C4-2B (cell line): ENCODE measurements around the gene TFPI2.

ENCODE experiments used
- H3K27ac ChIP-seq: fragments of 450-650 bp; 2 replicates; pipeline ENCODE4 v1.5.1; 2017
- ZFX ChIP-seq: fragments of 450-650 bp; IDR thresholded peaks from 2 replicates; pipeline ENCODE4 v1.6.1; 2017
- TF ChIP-seq, protein P1 (sequence below): fragments of 450-650 bp; conservative IDR thresholded peaks from 2 replicates; pipeline ENCODE4 v1.5.1; 2017; ENCODE audit warnings: mild to moderate bottlenecking

The TFPI2 gene

GRCh38 chr7:93851536-93851935 lies 39.0 kb downstream of the TFPI2 start:
- H3K27ac ChIP-seq: no peak overlapping the region
- TF ChIP-seq, protein P1, sequence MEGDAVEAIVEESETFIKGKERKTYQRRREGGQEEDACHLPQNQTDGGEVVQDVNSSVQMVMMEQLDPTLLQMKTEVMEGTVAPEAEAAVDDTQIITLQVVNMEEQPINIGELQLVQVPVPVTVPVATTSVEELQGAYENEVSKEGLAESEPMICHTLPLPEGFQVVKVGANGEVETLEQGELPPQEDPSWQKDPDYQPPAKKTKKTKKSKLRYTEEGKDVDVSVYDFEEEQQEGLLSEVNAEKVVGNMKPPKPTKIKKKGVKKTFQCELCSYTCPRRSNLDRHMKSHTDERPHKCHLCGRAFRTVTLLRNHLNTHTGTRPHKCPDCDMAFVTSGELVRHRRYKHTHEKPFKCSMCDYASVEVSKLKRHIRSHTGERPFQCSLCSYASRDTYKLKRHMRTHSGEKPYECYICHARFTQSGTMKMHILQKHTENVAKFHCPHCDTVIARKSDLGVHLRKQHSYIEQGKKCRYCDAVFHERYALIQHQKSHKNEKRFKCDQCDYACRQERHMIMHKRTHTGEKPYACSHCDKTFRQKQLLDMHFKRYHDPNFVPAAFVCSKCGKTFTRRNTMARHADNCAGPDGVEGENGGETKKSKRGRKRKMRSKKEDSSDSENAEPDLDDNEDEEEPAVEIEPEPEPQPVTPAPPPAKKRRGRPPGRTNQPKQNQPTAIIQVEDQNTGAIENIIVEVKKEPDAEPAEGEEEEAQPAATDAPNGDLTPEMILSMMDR: no peak
- TF ChIP-seq ZFX: no peak

GRCh38 chr7:93843260-93843659 lies 47.3 kb downstream of the TFPI2 start:
- no peak for TF ChIP-seq ZFX
- TF ChIP-seq, protein P1: no peak
- no peak overlapping the region for H3K27ac ChIP-seq

GRCh38 chr7:93838966-93839365 lies 51.6 kb downstream of the TFPI2 start:
- TF ChIP-seq, protein P1: no peak
- no peak for TF ChIP-seq ZFX
- H3K27ac ChIP-seq: no peak overlapping the region

DNA sequence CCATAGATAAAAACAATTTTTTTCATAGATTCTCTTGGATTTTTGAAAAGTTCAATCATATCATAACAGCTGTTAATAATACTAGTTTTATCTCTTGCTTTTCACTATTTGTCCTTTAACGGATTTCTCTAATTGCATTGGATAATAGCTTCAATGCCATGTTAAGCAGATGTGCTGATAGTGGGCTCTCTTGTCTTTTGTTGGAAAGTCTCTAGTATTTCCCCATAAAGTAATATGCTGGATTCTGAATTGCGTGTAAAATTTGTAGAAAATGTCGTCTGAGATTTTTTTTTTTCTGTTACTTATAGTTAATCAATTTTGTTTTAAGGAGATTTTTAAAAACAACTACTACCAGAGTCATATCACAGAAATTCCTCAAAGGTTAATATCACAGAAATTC lies 53.3 kb downstream of the TFPI2 start:
- no peak overlapping the region for H3K27ac ChIP-seq
- TF ChIP-seq, protein P1: no peak
- no peak for TF ChIP-seq ZFX

GRCh38 chr7:93836116-93836515 lies 54.4 kb downstream of the TFPI2 start:
- H3K27ac ChIP-seq: no peak overlapping the region
- no peak for TF ChIP-seq ZFX
- TF ChIP-seq, protein P1: no peak

DNA sequence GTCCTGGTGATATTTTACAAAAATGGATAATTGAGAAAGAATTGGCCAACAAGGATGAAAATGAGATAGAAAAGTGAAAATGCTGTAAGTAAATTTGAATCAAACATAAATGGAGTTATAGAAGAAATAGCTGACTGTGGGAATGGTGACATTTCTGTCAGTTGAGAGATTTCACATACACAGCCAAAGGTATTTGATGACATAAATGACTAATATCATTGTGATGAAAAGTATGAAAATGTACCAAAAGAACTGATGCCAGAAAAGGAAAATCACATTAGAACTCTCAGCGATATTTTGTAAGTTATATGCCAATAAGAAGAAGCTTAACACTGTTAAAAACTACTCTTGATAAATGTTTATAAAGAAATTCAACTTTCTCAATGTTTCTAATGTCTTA lies 54.9 kb downstream of the TFPI2 start:
- TF ChIP-seq ZFX: no peak
- TF ChIP-seq, protein P1: no peak
- no peak overlapping the region for H3K27ac ChIP-seq
